ENCODE data around the gene S100A4. TPM values are rescaled to one million over a fixed set of nuclear protein-coding genes. Genes with fewer than 3 reads are reported as not detected.

S100A4 gene
- total and polyA plus RNA-seq, 7 donors: 27.0 to 155 (median 54.7) TPM

DNA sequence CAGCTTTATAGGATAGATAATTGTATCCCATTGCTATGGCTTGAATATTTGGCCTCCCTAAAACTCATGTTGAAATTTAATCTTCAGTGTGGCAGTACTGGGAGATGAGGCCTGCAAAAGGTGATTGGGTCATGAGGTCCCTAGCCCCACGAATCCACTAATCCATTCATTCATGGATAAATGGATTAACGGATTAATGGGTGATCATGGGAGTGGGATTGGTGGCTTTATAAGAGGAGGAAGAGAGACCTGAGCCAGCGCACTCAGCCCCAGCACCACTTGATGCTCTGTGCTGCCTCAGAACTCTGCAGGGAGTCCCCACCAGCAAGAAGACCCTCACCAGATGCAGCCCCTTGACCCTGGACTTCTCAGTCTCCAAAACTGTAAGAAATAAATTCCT lies 41.8 kb downstream of the S100A4 start:
- DNase-seq (no peak), ATAC-seq (no peak)
- intact Hi-C loops (cut with DNase I): no loop called here
- no peak overlapping the region for H3K27ac ChIP-seq
- WGBS, 3 donors: 75 to 83% (median 80%) methylated on average over 3 of the region's 3 CpGs
- H3K36me3 ChIP-seq (ENCODE audit: insufficient read depth in 1 of 2, low read depth in 1 of 2): no peaks in the 10 kb centered on the region
- H3K4me1 ChIP-seq: peaks cover 10% of the 10 kb centered on the region
- H3K4me3 ChIP-seq: no peak overlapping the region
- H3K9me3 ChIP-seq: no peaks in the 10 kb centered on the region
- no peaks in the 10 kb centered on the region for H3K27me3 ChIP-seq (ENCODE audit: insufficient read depth in 3 of 3, low read length in 2 of 3)
- TF ChIP-seq, protein P1, sequence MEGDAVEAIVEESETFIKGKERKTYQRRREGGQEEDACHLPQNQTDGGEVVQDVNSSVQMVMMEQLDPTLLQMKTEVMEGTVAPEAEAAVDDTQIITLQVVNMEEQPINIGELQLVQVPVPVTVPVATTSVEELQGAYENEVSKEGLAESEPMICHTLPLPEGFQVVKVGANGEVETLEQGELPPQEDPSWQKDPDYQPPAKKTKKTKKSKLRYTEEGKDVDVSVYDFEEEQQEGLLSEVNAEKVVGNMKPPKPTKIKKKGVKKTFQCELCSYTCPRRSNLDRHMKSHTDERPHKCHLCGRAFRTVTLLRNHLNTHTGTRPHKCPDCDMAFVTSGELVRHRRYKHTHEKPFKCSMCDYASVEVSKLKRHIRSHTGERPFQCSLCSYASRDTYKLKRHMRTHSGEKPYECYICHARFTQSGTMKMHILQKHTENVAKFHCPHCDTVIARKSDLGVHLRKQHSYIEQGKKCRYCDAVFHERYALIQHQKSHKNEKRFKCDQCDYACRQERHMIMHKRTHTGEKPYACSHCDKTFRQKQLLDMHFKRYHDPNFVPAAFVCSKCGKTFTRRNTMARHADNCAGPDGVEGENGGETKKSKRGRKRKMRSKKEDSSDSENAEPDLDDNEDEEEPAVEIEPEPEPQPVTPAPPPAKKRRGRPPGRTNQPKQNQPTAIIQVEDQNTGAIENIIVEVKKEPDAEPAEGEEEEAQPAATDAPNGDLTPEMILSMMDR (IDR thresholded peaks at IDR 0.05): no peak

DNA sequence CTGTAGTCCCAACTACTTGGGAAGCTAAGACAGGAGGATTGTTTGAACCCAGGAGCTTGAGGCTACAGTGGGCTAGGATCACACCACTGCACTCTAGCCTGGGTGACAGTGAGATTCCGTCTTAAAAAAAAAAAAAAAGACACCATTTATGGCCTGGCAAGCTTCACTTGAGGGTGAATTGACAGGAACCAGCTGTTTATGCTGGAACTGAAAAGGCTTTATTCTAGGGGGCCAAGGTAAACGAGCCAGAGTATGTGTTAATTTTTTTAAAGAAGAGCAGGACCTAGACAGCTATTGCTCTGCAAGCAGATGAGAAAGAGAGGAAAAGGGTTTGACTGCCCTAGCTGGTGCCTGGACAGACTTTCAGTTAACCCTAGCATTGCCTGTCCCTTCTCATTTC lies 46.9 kb downstream of the S100A4 start:
- Histone ChIP-seq H3K4me3 (no peak overlapping the region), H3K36me3 (ENCODE audit: insufficient read depth in 1 of 2, low read depth in 1 of 2) (no peaks in the 10 kb centered on the region), H3K27ac (no peak overlapping the region), H3K9me3 (no peaks in the 10 kb centered on the region), H3K27me3 (ENCODE audit: insufficient read depth in 3 of 3, low read length in 2 of 3) (peaks cover 0 to 3% (median 0%) of the 10 kb centered on the region in 3 donors), H3K4me1 (no peaks in the 10 kb centered on the region)
- TF ChIP-seq, protein P1 (IDR thresholded peaks at IDR 0.05): no peak
- 8 to 16% (median 13%) methylated on average over 2 of the region's 2 CpGs for WGBS, 3 donors
- intact Hi-C loops (cut with DNase I): no loop called here
- no peak for DNase-seq
- no peak for ATAC-seq

DNA sequence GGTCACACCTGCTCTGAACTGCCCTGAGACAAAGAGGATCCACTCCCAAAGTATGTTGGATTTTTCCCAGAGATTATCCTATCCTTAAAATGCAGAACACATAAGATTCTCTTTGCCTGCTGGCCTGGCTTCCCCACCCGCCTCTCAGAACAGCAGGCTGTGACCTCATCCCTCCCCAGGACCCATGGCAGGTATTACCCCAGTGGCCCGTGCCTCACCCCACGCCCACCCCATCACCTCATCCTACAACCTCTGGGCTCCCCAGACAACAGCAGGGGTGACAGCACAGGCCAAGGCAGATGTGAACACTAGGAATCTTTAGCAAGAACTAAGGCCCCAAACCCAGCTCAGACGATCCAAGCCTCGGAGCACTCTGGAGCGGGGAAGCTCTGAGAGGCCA lies 50.1 kb downstream of the S100A4 start:
- 58 to 65% (median 60%) methylated on average over 6 of the region's 6 CpGs for WGBS, 3 donors
- Histone ChIP-seq H3K4me3 (no peak overlapping the region), H3K27me3 (ENCODE audit: insufficient read depth in 3 of 3, low read length in 2 of 3) (peaks cover 0 to 3% (median 0%) of the 10 kb centered on the region in 3 donors), H3K9me3 (no peaks in the 10 kb centered on the region), H3K4me1 (no peaks in the 10 kb centered on the region), H3K36me3 (ENCODE audit: insufficient read depth in 1 of 2, low read depth in 1 of 2) (no peaks in the 10 kb centered on the region), H3K27ac (no peak overlapping the region)
- ATAC-seq: no peak
- intact Hi-C loops (cut with DNase I): loop anchor here (1.0 to 2.0 kb wide), 3 partner anchors 28 to 143 kb away; no protein-coding TSS in a partner anchor
- no peak for DNase-seq
- TF ChIP-seq, protein P1 (IDR thresholded peaks at IDR 0.05): no peak

DNA sequence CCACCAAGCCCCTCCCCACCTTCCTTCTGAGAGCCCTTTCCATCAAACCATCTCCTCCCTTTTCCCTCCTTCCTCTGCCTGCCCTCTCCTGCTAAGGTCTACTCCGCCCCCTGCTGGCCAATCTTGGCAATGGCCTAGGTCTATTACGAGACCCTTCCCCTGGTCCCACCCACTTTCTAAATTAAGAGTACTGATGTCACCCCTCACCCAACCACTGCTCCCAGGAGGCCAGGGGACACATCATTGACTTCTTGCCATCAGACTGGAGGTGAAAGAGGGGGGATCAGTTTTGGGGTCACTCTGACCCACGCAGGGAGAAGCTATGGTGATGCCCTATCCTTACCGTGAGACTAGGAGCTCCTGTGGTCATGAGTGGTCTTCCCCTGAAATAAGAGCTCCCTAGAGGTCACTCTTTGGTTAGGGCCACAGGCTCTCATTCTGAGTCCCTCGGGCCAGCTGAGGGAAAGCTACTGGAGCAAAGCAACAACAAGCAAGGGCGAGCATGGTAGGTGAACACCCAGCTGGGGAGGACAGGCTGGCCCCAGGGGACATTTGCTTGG lies 50.5 kb downstream of the S100A4 start:
- peak; percentile 55 to 64 (median 60) for ATAC-seq
- TF ChIP-seq, protein P1 (IDR thresholded peaks at IDR 0.05): peak; percentile 96
- Histone ChIP-seq H3K4me1 (peaks cover 1% of the 10 kb centered on the region), H3K27ac (no peak overlapping the region), H3K4me3 (no peak overlapping the region), H3K27me3 (ENCODE audit: insufficient read depth in 3 of 3, low read length in 2 of 3) (peaks cover 0 to 3% (median 0%) of the 10 kb centered on the region in 3 donors), H3K9me3 (no peaks in the 10 kb centered on the region), H3K36me3 (ENCODE audit: insufficient read depth in 1 of 2, low read depth in 1 of 2) (no peaks in the 10 kb centered on the region)
- intact Hi-C loops (cut with DNase I): loop anchor here (1.0 to 2.0 kb wide), 3 partner anchors 28 to 143 kb away; no protein-coding TSS in a partner anchor
- 38 to 41% (median 40%) methylated on average over 6 of the region's 6 CpGs for WGBS, 3 donors
- DNase-seq: peak; percentile 80 to 89

Other genes starting within 250 kb of the S100A4 start
- not detected for gene PGLYRP3, start 232.9 kb downstream of the S100A4 start, total RNA-seq
- not detected for gene PGLYRP3, start 232.9 kb downstream of the S100A4 start, polyA plus RNA-seq
- not detected for gene PGLYRP4, start 197.0 kb downstream of the S100A4 start, total RNA-seq
- not detected for gene PGLYRP4, start 197.0 kb downstream of the S100A4 start, polyA plus RNA-seq
- gene S100A9, start 188.0 kb downstream of the S100A4 start, total RNA-seq: 10 to 100 TPM; 26.4 to 60.3 (median 52.2) TPM
- gene S100A9, start 188.0 kb downstream of the S100A4 start, polyA plus RNA-seq: 100 to 1,000 TPM in 1 of 3 donors, 10 to 100 TPM in 2; 38.8 to 111 (median 46.1) TPM
- gene S100A12, start 170.2 kb downstream of the S100A4 start, total RNA-seq: 1 to 10 TPM; 1.2 to 2.8 (median 1.8) TPM
- gene S100A12, start 170.2 kb downstream of the S100A4 start, polyA plus RNA-seq: 1 to 10 TPM in 2 of 3 donors, under 1 TPM in 1; 0.40 to 3.5 (median 1.0) TPM
- gene S100A8, start 154.7 kb downstream of the S100A4 start, total RNA-seq: 10 to 100 TPM; 26.0 to 57.0 (median 33.5) TPM
- 10 to 100 TPM; 16.8 to 30.6 (median 25.2) TPM for gene S100A8, start 154.7 kb downstream of the S100A4 start, polyA plus RNA-seq
- gene S100A7A, start 129.3 kb downstream of the S100A4 start, total RNA-seq: not detected
- gene S100A7A, start 129.3 kb downstream of the S100A4 start, polyA plus RNA-seq: not detected
- under 1 TPM in 1 of 4 donors, not detected in 3; 0.60 TPM for gene S100A7, start 85.2 kb downstream of the S100A4 start, total RNA-seq
- gene S100A7, start 85.2 kb downstream of the S100A4 start, polyA plus RNA-seq: not detected
- gene S100A6, start 9.8 kb downstream of the S100A4 start, total RNA-seq: 100 to 1,000 TPM in 3 of 4 donors, 10 to 100 TPM in 1; 78.5 to 420 (median 150) TPM
- gene S100A6, start 9.8 kb downstream of the S100A4 start, polyA plus RNA-seq: 100 to 1,000 TPM; 295 to 506 (median 467) TPM
- gene S100A5, start 4.9 kb downstream of the S100A4 start, total RNA-seq: not detected
- not detected for gene S100A5, start 4.9 kb downstream of the S100A4 start, polyA plus RNA-seq
- gene S100A3, start 3.5 kb upstream of the S100A4 start, total RNA-seq: 1 to 10 TPM in 2 of 4 donors, under 1 TPM in 2; 0.34 to 5.5 (median 0.86) TPM
- gene S100A3, start 3.5 kb upstream of the S100A4 start, polyA plus RNA-seq: 1 to 10 TPM in 2 of 3 donors, under 1 TPM in 1; 0.77 to 6.6 (median 3.4) TPM
- gene S100A2, start 20.0 kb upstream of the S100A4 start, total RNA-seq: 1 to 10 TPM in 3 of 4 donors, under 1 TPM in 1; 0.86 to 10.0 (median 1.1) TPM
- gene S100A2, start 20.0 kb upstream of the S100A4 start, polyA plus RNA-seq: 10 to 100 TPM in 1 of 3 donors, 1 to 10 TPM in 2; 1.1 to 15.4 (median 2.1) TPM
- gene S100A16, start 67.3 kb upstream of the S100A4 start, total RNA-seq: 10 to 100 TPM; 23.3 to 57.2 (median 38.3) TPM
- gene S100A16, start 67.3 kb upstream of the S100A4 start, polyA plus RNA-seq: 100 to 1,000 TPM in 1 of 3 donors, 10 to 100 TPM in 2; 23.5 to 251 (median 38.1) TPM
- under 1 TPM in 1 of 4 donors, not detected in 3; 0.22 TPM for gene S100A14, start 70.5 kb upstream of the S100A4 start, total RNA-seq
- under 1 TPM; 0.38 to 0.48 (median 0.39) TPM for gene S100A14, start 70.5 kb upstream of the S100A4 start, polyA plus RNA-seq
- 100 to 1,000 TPM in 2 of 4 donors, 10 to 100 TPM in 2; 72.4 to 199 (median 106) TPM for gene S100A13, start 81.7 kb upstream of the S100A4 start, total RNA-seq
- 100 to 1,000 TPM in 2 of 3 donors, 10 to 100 TPM in 1; 79.6 to 159 (median 133) TPM for gene S100A13, start 81.7 kb upstream of the S100A4 start, polyA plus RNA-seq
- gene S100A1, start 82.6 kb upstream of the S100A4 start, total RNA-seq: 1,000 to 10,000 TPM in 3 of 4 donors, 100 to 1,000 TPM in 1; 785 to 1,205 (median 1,028) TPM
- 1,000 to 10,000 TPM in 1 of 3 donors, 100 to 1,000 TPM in 2; 370 to 1,423 (median 918) TPM for gene S100A1, start 82.6 kb upstream of the S100A4 start, polyA plus RNA-seq
- 10 to 100 TPM; 71.1 to 87.7 (median 80.2) TPM for gene CHTOP, start 88.3 kb upstream of the S100A4 start, total RNA-seq
- 100 to 1,000 TPM in 2 of 3 donors, 10 to 100 TPM in 1; 88.3 to 122 (median 111) TPM for gene CHTOP, start 88.3 kb upstream of the S100A4 start, polyA plus RNA-seq
- gene SNAPIN, start 112.9 kb upstream of the S100A4 start, total RNA-seq: 10 to 100 TPM; 53.9 to 72.0 (median 58.5) TPM
- 100 to 1,000 TPM in 1 of 3 donors, 10 to 100 TPM in 2; 51.7 to 102 (median 60.4) TPM for gene SNAPIN, start 112.9 kb upstream of the S100A4 start, polyA plus RNA-seq
- gene ILF2, start 125.2 kb upstream of the S100A4 start, total RNA-seq: 100 to 1,000 TPM in 1 of 4 donors, 10 to 100 TPM in 3; 71.7 to 102 (median 98.2) TPM
- 100 to 1,000 TPM in 2 of 3 donors, 10 to 100 TPM in 1; 82.4 to 158 (median 142) TPM for gene ILF2, start 125.2 kb upstream of the S100A4 start, polyA plus RNA-seq
- gene NPR1, start 132.9 kb upstream of the S100A4 start, total RNA-seq: 10 to 100 TPM in 2 of 4 donors, 1 to 10 TPM in 2; 7.0 to 11.1 (median 8.7) TPM
- gene NPR1, start 132.9 kb upstream of the S100A4 start, polyA plus RNA-seq: 10 to 100 TPM in 1 of 3 donors, 1 to 10 TPM in 2; 4.5 to 10.4 (median 8.5) TPM
- 10 to 100 TPM; 17.8 to 29.0 (median 22.8) TPM for gene INTS3, start 182.2 kb upstream of the S100A4 start, total RNA-seq
- gene INTS3, start 182.2 kb upstream of the S100A4 start, polyA plus RNA-seq: 10 to 100 TPM; 11.3 to 24.3 (median 15.8) TPM
- 1 to 10 TPM; 3.5 to 7.5 (median 5.8) TPM for gene SLC27A3, start 229.6 kb upstream of the S100A4 start, total RNA-seq
- gene SLC27A3, start 229.6 kb upstream of the S100A4 start, polyA plus RNA-seq: 10 to 100 TPM in 1 of 3 donors, 1 to 10 TPM in 2; 4.6 to 15.6 (median 5.2) TPM